C4-2B (cell line): ENCODE results near the gene TJP1.

ENCODE experiments used
- ZFX ChIP-seq: fragments of 450-650 bp; IDR thresholded peaks from 2 replicates; pipeline ENCODE4 v1.6.1; 2017
- TF ChIP-seq, protein P1 (sequence below): fragments of 450-650 bp; conservative IDR thresholded peaks from 2 replicates; pipeline ENCODE4 v1.5.1; 2017; ENCODE audit warnings: mild to moderate bottlenecking

DNA sequence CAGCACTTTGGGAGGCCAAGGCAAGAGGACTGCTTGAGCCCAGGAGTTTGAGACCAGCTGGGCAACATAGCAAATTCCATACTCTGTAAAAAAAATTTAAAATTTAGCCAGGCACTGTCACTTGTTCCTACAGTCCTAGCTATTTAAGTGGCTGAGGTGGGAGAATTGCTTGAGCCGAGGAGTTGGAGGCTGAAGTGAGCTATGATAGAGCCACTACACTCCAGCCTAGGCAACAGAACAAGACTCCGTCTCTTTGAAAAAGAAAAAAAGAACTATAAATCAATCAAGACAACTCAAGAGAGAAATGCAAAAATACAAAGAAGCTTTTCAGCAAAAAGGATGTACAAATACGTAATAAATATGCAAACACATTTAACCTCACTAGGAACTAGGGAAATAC lies 78.8 kb downstream of the TJP1 start:
- TF ChIP-seq, protein P1, sequence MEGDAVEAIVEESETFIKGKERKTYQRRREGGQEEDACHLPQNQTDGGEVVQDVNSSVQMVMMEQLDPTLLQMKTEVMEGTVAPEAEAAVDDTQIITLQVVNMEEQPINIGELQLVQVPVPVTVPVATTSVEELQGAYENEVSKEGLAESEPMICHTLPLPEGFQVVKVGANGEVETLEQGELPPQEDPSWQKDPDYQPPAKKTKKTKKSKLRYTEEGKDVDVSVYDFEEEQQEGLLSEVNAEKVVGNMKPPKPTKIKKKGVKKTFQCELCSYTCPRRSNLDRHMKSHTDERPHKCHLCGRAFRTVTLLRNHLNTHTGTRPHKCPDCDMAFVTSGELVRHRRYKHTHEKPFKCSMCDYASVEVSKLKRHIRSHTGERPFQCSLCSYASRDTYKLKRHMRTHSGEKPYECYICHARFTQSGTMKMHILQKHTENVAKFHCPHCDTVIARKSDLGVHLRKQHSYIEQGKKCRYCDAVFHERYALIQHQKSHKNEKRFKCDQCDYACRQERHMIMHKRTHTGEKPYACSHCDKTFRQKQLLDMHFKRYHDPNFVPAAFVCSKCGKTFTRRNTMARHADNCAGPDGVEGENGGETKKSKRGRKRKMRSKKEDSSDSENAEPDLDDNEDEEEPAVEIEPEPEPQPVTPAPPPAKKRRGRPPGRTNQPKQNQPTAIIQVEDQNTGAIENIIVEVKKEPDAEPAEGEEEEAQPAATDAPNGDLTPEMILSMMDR: no peak
- no peak for TF ChIP-seq ZFX
